Measurements from ENCODE around the gene GRIP2.

GRIP2 gene

DNA sequence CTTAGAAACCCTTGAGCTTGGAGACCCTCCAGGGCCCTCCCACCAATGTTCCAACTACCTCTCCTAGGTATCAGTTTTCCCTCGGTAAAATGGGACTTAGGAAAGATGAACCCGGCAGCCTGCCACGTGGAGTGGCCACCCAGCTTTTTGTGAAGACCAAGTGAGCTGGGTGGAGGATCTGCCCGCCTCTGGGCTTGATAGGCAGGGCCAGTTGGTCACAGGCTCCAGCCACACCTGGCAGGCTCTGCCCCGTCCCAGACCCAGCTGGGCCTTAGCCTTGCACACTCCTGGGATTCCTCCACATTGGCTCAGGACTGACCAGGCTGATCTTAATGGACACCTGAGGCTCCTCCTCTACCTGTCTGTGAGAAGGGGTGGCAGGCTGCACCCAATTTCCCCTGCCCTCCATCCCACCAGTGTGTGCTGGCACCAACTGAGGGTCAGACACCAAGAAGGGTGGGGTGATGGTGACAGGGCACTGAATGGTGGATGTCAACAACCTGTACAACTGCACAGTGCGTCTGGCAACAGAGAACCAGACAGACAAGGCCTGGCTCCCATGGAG, 761 bp upstream of the GRIP2 start:
- DNase-seq = no peak
- Mint-ChIP-seq H3K36me3 (ENCODE audit: low read depth) (no peaks in the 10 kb centered on the region), H3K27me3 (ENCODE audit: low read depth, poor library complexity) (peaks cover 4% of the 10 kb centered on the region), H3K4me3 (no peak overlapping the region), H3K9me3 (no peaks in the 10 kb centered on the region), H3K27ac (no peak overlapping the region), H3K4me1 (peaks cover 13% of the 10 kb centered on the region)
- TF ChIP-seq, protein P1, sequence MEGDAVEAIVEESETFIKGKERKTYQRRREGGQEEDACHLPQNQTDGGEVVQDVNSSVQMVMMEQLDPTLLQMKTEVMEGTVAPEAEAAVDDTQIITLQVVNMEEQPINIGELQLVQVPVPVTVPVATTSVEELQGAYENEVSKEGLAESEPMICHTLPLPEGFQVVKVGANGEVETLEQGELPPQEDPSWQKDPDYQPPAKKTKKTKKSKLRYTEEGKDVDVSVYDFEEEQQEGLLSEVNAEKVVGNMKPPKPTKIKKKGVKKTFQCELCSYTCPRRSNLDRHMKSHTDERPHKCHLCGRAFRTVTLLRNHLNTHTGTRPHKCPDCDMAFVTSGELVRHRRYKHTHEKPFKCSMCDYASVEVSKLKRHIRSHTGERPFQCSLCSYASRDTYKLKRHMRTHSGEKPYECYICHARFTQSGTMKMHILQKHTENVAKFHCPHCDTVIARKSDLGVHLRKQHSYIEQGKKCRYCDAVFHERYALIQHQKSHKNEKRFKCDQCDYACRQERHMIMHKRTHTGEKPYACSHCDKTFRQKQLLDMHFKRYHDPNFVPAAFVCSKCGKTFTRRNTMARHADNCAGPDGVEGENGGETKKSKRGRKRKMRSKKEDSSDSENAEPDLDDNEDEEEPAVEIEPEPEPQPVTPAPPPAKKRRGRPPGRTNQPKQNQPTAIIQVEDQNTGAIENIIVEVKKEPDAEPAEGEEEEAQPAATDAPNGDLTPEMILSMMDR (IDR thresholded peaks at IDR 0.05) = no peak

DNA sequence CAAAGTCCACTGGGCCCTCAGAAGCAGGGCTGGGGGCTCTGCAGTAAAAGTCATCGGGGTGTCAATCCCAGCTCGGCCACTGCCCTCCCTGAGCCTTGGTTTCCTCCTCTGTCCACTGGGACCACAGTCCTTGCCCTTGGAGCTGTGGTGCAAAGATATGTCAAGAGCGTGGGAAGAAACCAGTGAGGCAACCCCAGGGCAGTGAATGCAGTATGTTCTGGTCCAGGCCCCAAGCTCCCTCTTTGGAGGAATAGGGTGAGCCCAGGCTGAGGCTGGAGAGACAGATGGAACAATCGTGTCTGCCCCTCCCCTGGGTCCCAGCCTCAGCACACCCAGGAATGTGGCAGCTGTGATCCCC, 779 bp downstream of the GRIP2 start:
- no peak for DNase-seq
- Mint-ChIP-seq H3K27ac (no peak overlapping the region), H3K36me3 (ENCODE audit: low read depth) (no peaks in the 10 kb centered on the region), H3K4me1 (peaks cover 19% of the 10 kb centered on the region), H3K27me3 (ENCODE audit: low read depth, poor library complexity) (peaks cover 9% of the 10 kb centered on the region), H3K9me3 (no peaks in the 10 kb centered on the region), H3K4me3 (no peak overlapping the region)
- TF ChIP-seq, protein P1 (IDR thresholded peaks at IDR 0.05) = no peak

DNA sequence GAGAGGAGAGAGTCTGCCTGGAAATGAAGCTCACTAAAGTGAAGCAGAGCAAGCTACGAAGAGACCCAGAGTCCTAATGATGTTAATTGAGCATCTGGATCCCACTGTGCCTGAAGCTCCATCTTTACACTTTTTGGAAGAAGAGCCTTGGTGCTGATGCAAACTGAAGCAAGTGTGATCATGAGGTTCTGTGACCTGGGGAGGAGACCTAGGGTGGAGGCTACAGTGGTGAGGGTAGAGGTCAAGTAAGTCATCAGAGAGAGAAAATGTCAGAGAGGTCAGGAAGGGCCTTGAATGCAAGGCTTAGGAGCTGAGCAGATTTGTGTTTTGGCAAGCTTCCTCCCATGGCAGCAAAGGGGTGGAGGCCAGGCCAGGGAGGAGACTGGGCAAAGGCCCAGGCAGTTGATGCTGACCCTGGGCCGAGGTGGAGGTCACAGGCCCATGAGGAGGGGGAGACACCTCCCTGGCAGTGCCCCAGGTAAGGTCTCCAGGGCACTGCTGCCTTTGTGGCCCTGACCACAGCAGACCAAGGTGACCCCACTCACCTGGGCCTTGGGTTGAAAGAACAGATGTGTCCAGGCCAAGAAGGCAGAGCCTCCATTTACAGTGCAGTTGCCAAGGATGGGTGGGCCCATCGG, 1.6 kb downstream of the GRIP2 start:
- no peak overlapping the region for H3K27ac Mint-ChIP-seq
- H3K9me3 Mint-ChIP-seq = no peaks in the 10 kb centered on the region
- no peak overlapping the region for H3K4me3 Mint-ChIP-seq
- H3K27me3 Mint-ChIP-seq (ENCODE audit: low read depth, poor library complexity) = peaks cover 12% of the 10 kb centered on the region
- TF ChIP-seq, protein P1 (IDR thresholded peaks at IDR 0.05) = no peak
- DNase-seq = no peak
- H3K4me1 Mint-ChIP-seq = peaks cover 21% of the 10 kb centered on the region
- no peaks in the 10 kb centered on the region for H3K36me3 Mint-ChIP-seq (ENCODE audit: low read depth)

DNA sequence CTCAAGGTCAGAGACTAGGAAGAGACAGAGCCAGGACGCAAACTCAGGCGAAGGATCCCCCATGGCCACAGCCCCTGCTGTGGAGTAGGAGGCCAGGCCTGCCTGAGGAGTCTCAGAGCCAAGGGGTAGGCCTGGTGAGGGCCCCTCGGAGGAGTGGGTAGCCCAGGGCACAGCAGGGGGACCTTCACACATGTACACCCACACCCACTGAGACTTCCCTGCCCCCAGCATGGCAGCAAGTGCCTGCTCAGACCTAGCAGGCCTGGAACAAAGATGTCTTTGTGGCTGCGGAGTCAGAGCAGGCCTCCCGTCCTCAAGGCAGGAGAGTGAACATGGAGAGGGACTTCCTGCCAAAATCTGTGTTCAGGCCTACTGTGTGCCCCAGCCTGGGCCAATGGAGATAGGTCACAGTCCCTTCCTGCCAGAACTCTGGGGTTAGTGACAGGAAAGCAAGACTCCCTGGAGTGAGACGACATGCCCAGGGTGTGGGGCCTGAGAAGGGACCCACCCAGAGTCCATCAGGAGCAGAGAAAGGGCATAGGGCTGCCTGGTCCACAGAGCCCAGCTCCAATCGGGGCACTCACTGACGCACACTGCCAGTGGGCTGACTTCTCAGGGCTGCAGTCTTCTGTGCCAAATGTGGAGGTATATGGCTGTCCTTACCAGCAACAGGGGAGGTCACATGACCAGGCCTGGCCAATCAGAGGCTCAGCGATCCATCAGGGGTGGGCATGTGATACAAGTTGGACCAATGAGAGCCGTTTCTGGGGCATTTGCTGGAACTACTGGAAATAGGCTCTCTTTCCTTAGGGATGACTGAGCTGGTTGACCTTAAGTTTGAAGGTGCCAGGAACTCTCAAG, 2.3 kb downstream of the GRIP2 start:
- peaks cover 20% of the 10 kb centered on the region for H3K27me3 Mint-ChIP-seq (ENCODE audit: low read depth, poor library complexity)
- H3K36me3 Mint-ChIP-seq (ENCODE audit: low read depth) = no peaks in the 10 kb centered on the region
- no peak overlapping the region for H3K4me3 Mint-ChIP-seq
- DNase-seq = no peak
- TF ChIP-seq, protein P1 (IDR thresholded peaks at IDR 0.05) = no peak
- H3K9me3 Mint-ChIP-seq = no peaks in the 10 kb centered on the region
- no peak overlapping the region for H3K27ac Mint-ChIP-seq
- H3K4me1 Mint-ChIP-seq = peaks cover 26% of the 10 kb centered on the region

DNA sequence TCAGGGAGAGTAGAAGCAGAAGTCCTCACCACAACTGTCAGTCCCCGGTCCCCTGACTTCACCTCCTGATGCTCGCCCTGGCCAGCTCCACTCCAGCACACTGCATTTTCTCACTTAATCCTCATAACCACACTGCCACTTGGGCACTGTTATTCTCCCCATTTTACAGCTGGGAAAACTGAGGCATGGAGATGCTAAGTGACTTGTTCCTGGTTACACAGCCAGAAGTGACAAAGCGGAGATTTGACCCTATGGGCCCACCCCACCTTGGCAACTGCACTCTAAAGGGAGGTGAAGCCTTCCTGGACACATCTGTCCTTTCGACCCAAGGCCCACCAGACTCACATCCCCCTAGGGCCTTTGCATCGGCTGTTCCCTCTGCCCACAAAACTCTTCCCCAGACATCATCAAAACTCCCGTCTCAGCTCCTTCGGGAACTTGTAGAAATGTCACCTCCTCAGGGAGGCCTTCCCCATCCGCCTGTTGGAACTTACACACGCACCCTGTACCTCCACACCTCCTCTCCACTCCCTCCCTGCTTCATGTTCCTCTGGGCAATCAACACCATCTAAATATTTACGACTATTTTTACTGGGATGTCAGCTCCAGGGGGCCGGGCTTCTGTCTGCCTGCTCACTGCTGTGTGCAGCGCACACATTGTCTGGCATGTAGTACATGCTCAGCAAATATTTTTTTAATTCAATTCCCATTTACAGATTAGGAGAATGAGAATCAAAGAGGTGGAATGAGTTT, 3.1 kb downstream of the GRIP2 start:
- Mint-ChIP-seq H3K4me1 (peaks cover 27% of the 10 kb centered on the region), H3K4me3 (no peak overlapping the region), H3K9me3 (no peaks in the 10 kb centered on the region), H3K27me3 (ENCODE audit: low read depth, poor library complexity) (peaks cover 21% of the 10 kb centered on the region), H3K27ac (peak overlapping the region; percentile 5), H3K36me3 (ENCODE audit: low read depth) (no peaks in the 10 kb centered on the region)
- TF ChIP-seq, protein P1 (IDR thresholded peaks at IDR 0.05) = no peak
- DNase-seq = no peak
